OCI-LY3 (cell line): ENCODE data around the gene MYL1.

Source experiments
- H2AFZ ChIP-seq: fragments of 200-600, 300-600 bp; shearing (Covaris generic); 2 replicates; pipeline ENCODE4 v1.6.0; 2014; ENCODE audit warnings: antibody characterized with exemption, low read depth, low read length
- H3K27ac ChIP-seq: fragments of 200-600, 300-600 bp; sonication (generic); 2 replicates; pipeline ENCODE4 v1.5.1; 2014; ENCODE audit warnings: mild to moderate bottlenecking, low read length, moderate library complexity, mixed read lengths
- H3K27me3 ChIP-seq: fragments of 200-600, 300-600 bp; sonication (generic); 2 replicates; pipeline ENCODE4 v1.6.1; 2014; ENCODE audit warnings: low read depth, low read length, mixed read lengths
- H3K36me3 ChIP-seq: fragments of 200-600, 300-600 bp; sonication (generic); replicated peaks from 2 replicates; pipeline ENCODE3; 2014; ENCODE audit warnings: low read depth, low read length, mixed read lengths
- H3K4me1 ChIP-seq: fragments of 300-600, 200-600 bp; sonication (generic); 2 replicates; pipeline ENCODE4 v1.6.1; 2014; ENCODE audit warnings: low read length, mixed read lengths
- H3K4me2 ChIP-seq: fragments of 200-600, 300-600 bp; sonication (generic); 2 replicates; pipeline ENCODE4 v1.6.1; 2014; ENCODE audit warnings: low read length, mixed read lengths
- H3K4me3 ChIP-seq: fragments of 300-600, 200-600 bp; sonication (generic); 2 replicates; pipeline ENCODE4 v1.5.1; 2014; ENCODE audit warnings: antibody characterized with exemption, mild to moderate bottlenecking, low read length, moderate library complexity
- H3K79me2 ChIP-seq: fragments of 300-600, 200-600 bp; shearing (Covaris generic); 2 replicates; pipeline ENCODE4 v1.6.1; 2014; ENCODE audit warnings: mild to moderate bottlenecking, low read length, mixed read lengths
- H3K9ac ChIP-seq: fragments of 300-600, 200-600 bp; shearing (Covaris generic); 2 replicates; pipeline ENCODE4 v1.6.0; 2014; ENCODE audit warnings: mild to moderate bottlenecking, low read length, moderate library complexity
- H3K9me3 ChIP-seq: fragments of 200-600, 300-600 bp; shearing (Covaris generic); 2 replicates; pipeline ENCODE4 v1.6.1; 2014; ENCODE audit warnings: low read length, mixed read lengths; ENCODE audit not compliant: insufficient read depth
- H4K20me1 ChIP-seq: fragments of 200-600, 300-600 bp; sonication (generic); 2 replicates; pipeline ENCODE4 v1.6.1; 2016; ENCODE audit warnings: low read length, mixed read lengths; ENCODE audit not compliant: insufficient read depth
- CTCF ChIP-seq: fragments of 200-600, 300-600 bp; sonication (generic); IDR thresholded peaks from 2 replicates; pipeline ENCODE4 v1.5.1; 2014; ENCODE audit warnings: antibody characterized with exemption, low read length, low read depth
- EZH2phosphoT487 ChIP-seq: fragments of 200-600 bp; shearing (Covaris generic); IDR thresholded peaks from 2 replicates; pipeline ENCODE4 v1.6.1; 2018; ENCODE audit warnings: antibody characterized with exemption, mixed run types, low read depth

Gene MYL1

GRCh38 chr2:210264282-210264681, 50.7 kb downstream of the MYL1 start:
- Histone ChIP-seq H3K4me3 (no peak overlapping the region), H3K79me2 (no peaks in the 10 kb centered on the region), H3K27me3 (no peaks in the 10 kb centered on the region), H3K4me2 (no peak overlapping the region), H3K36me3 (no peaks in the 10 kb centered on the region), H3K4me1 (peaks cover 12% of the 10 kb centered on the region), H3K27ac (no peak overlapping the region), H3K9me3 (no peaks in the 10 kb centered on the region), H3K9ac (no peak overlapping the region), H4K20me1 (no peaks in the 10 kb centered on the region), H2AFZ (no peak overlapping the region)
- no peak for TF ChIP-seq CTCF
- no peak for TF ChIP-seq EZH2phosphoT487

- H4K20me1 ChIP-seq, result no peaks in the 10 kb centered on the region
- no peak overlapping the region for H3K4me2 ChIP-seq
- peaks cover 12% of the 10 kb centered on the region for H3K4me1 ChIP-seq
- H3K9ac ChIP-seq, result no peak overlapping the region
- no peak overlapping the region for H3K4me3 ChIP-seq
- H3K36me3 ChIP-seq, result no peaks in the 10 kb centered on the region
- TF ChIP-seq EZH2phosphoT487, result no peak
- no peaks in the 10 kb centered on the region for H3K9me3 ChIP-seq
- H3K79me2 ChIP-seq, result no peaks in the 10 kb centered on the region
- H2AFZ ChIP-seq, result no peak overlapping the region
- no peak overlapping the region for H3K27ac ChIP-seq
- H3K27me3 ChIP-seq, result no peaks in the 10 kb centered on the region
Measured at GRCh38 chr2:210263841-210264240, 51.1 kb downstream of the MYL1 start.

- TF ChIP-seq EZH2phosphoT487, result no peak
- no peak for TF ChIP-seq CTCF
- no peak overlapping the region for H3K4me3 ChIP-seq
Measured at GRCh38 chr2:210262036-210262435, 52.9 kb downstream of the MYL1 start.

GRCh38 chr2:210259687-210260086, 55.3 kb downstream of the MYL1 start:
- no peaks in the 10 kb centered on the region for H3K4me1 ChIP-seq
- no peaks in the 10 kb centered on the region for H3K79me2 ChIP-seq
- no peak overlapping the region for H3K4me3 ChIP-seq
- no peak overlapping the region for H3K9ac ChIP-seq
- no peak overlapping the region for H3K4me2 ChIP-seq
- H3K36me3 ChIP-seq, result no peaks in the 10 kb centered on the region
- TF ChIP-seq CTCF (no peak), EZH2phosphoT487 (no peak)
- H2AFZ ChIP-seq, result 0 out of 2 replicates have a peak overlapping the region, but pooled peaks have one; percentile 8
- H3K27me3 ChIP-seq, result no peaks in the 10 kb centered on the region
- no peak overlapping the region for H3K27ac ChIP-seq
- H4K20me1 ChIP-seq, result no peaks in the 10 kb centered on the region
- no peaks in the 10 kb centered on the region for H3K9me3 ChIP-seq

More at GRCh38 chr2:210262036-210262435, 52.9 kb downstream of the MYL1 start:
- no peaks in the 10 kb centered on the region for H3K9me3 ChIP-seq
- H3K4me1 ChIP-seq, result peaks cover 4% of the 10 kb centered on the region
- H3K27me3 ChIP-seq, result no peaks in the 10 kb centered on the region
- no peak overlapping the region for H3K9ac ChIP-seq
- H4K20me1 ChIP-seq, result no peaks in the 10 kb centered on the region
- H3K27ac ChIP-seq, result no peak overlapping the region
- H2AFZ ChIP-seq, result no peak overlapping the region
- H3K4me2 ChIP-seq, result no peak overlapping the region
- no peaks in the 10 kb centered on the region for H3K36me3 ChIP-seq
- H3K79me2 ChIP-seq, result no peaks in the 10 kb centered on the region
